AG09309 (cell line): ENCODE measurements around the gene HCN2.

Experiments
- DNase-seq: peaks from one replicate; pipeline ENCODE4 v3.0.0-alpha.2; 2010; ENCODE audit warnings: low read depth
- H3K4me3 ChIP-seq: 2 replicates; pipeline ENCODE4 v1.5.1; 2011; ENCODE audit warnings: mild to moderate bottlenecking, low read depth, low read length, moderate library complexity; ENCODE audit not compliant: control insufficient read depth
- CTCF ChIP-seq: IDR thresholded peaks from 2 replicates; pipeline ENCODE4 v1.5.1; 2011; ENCODE audit warnings: mild to moderate bottlenecking, low read depth, low read length, inconsistent platforms; ENCODE audit not compliant: insufficient read depth, control insufficient read depth; ENCODE audit errors: missing control alignments

HCN2 gene

GRCh38 chr19:558770-559439 lies 30.8 kb upstream of the HCN2 start:
- DNase-seq: no peak
- no peak for TF ChIP-seq CTCF
- no peak overlapping the region for H3K4me3 ChIP-seq

GRCh38 chr19:560121-560520 lies 29.6 kb upstream of the HCN2 start:
- TF ChIP-seq CTCF: no peak

GRCh38 chr19:566403-566802 lies 23.3 kb upstream of the HCN2 start:
- H3K4me3 ChIP-seq: no peak overlapping the region
- DNase-seq: peak; percentile 81
- no peak for TF ChIP-seq CTCF

More at GRCh38 chr19:560121-560520, 29.6 kb upstream of the HCN2 start:
- H3K4me3 ChIP-seq: no peak overlapping the region
- DNase-seq: no peak

GRCh38 chr19:566844-567243 lies 22.8 kb upstream of the HCN2 start:
- no peak for TF ChIP-seq CTCF
- H3K4me3 ChIP-seq: no peak overlapping the region
- DNase-seq: no peak

GRCh38 chr19:567296-567900 lies 22.3 kb upstream of the HCN2 start:
- H3K4me3 ChIP-seq: no peak overlapping the region
- DNase-seq: no peak
- TF ChIP-seq CTCF: no peak

GRCh38 chr19:570251-570686 lies 19.4 kb upstream of the HCN2 start:
- H3K4me3 ChIP-seq: no peak overlapping the region
- DNase-seq: no peak
- TF ChIP-seq CTCF: no peak
